Measurements from ENCODE around the gene TMEM94. TPM values are rescaled to one million over a fixed set of nuclear protein-coding genes. Genes with fewer than 3 reads are reported as not detected.

The TMEM94 gene
- total and polyA plus RNA-seq, 2 of the 4 experiments (the other 2 are of a cell fraction): 8.4 to 64.7 TPM

GRCh38 chr17:75514299-75514918 lies 58.0 kb downstream of the TMEM94 start:
- Histone ChIP-seq H4K5ac (ENCODE audit: low read depth, low read length) (no peak overlapping the region), H3K4me1 (ENCODE audit: control insufficient read depth, insufficient read depth, low read length) (peaks cover 10% of the 10 kb centered on the region; the same call in 1 of the 2 replicates), H3K56ac (ENCODE audit: extremely low read depth, insufficient read depth, low read length) (peak overlapping the region; percentile 33; the same call in 1 of the 2 replicates), H3K9me1 (ENCODE audit: insufficient read depth, low read length) (peaks cover 13% of the 10 kb centered on the region; the same call in 1 of the 2 replicates), H2BK15ac (ENCODE audit: low read depth, low read length) (no peak overlapping the region; the same call in 2 of the 3 replicates), H3K36me3 (ENCODE audit: control insufficient read depth, insufficient read depth, low read length) (peaks cover 11% of the 10 kb centered on the region; the same call in 1 of the 2 replicates), H3K4ac (ENCODE audit: low read depth, low read length) (peak overlapping the region; percentile 71), H3K4me3 (ENCODE audit: insufficient read depth, low read depth, low read length) (peak overlapping the region; percentile 82), H3K27me3 (ENCODE audit: control insufficient read depth, insufficient read depth, low read length) (no peaks in the 10 kb centered on the region), H2AFZ (replicated peaks; ENCODE audit: low read length, poor library complexity) (peak overlapping the region; percentile 98), H3K18ac (ENCODE audit: low read depth, low read length) (no peak overlapping the region), H2BK120ac (ENCODE audit: low read depth, low read length) (no peak overlapping the region), H2BK20ac (ENCODE audit: low read depth, low read length) (no peak overlapping the region), H2BK5ac (ENCODE audit: low read depth, low read length, poor library complexity, severe bottlenecking) (peak overlapping the region; percentile 65), H4K20me1 (ENCODE audit: insufficient read depth, low read length) (peaks cover 30% of the 10 kb centered on the region), H2AK5ac (ENCODE audit: low read depth, low read length) (peak overlapping the region; percentile 70), H3K14ac (replicated peaks; ENCODE audit: low read depth, low read length) (peak overlapping the region; percentile 67), H3K27ac (ENCODE audit: insufficient read depth, low read length) (peak overlapping the region; percentile 51; the same call in 1 of the 2 replicates), H3K23ac (ENCODE audit: low read depth, low read length) (peak overlapping the region; percentile 82), H3K9ac (ENCODE audit: low read depth, low read length) (peak overlapping the region; percentile 46), H3K79me1 (ENCODE audit: low read depth in 1 of 2, low read length in 2 of 2) (peaks cover 35 to 68% of the 10 kb centered on the region in 2 experiments), H2AK9ac (replicated peaks; ENCODE audit: low read depth, low read length, poor library complexity) (peak overlapping the region; percentile 96), H4K91ac (ENCODE audit: insufficient read depth, low read depth, low read length) (no peak overlapping the region), H3K4me2 (ENCODE audit: low read depth, low read length) (peak overlapping the region; percentile 77), H3K9me3 (ENCODE audit: control insufficient read depth, insufficient read depth, low read length) (no peaks in the 10 kb centered on the region), H4K8ac (ENCODE audit: low read depth in 2 of 2, low read length in 2 of 2) (peak overlapping the region in 1 of 2 experiments; percentile 67; a peak in 1 of 4 replicates)
- POLR2A ChIA-PET (ENCODE audit: unreplicated experiment): no interaction called here
- in situ Hi-C loops (cut with MboI; ENCODE audit: low sequenced_read_pairs): loop anchor here (5.0 kb wide), 1 partner anchor 87 kb away; no protein-coding TSS in a partner anchor
- intact Hi-C loops (cut with micrococcal nuclease): loop anchor here (10.0 kb wide), 1 partner anchor 240 kb away; the partner anchor contains the start of gene MIF4GD
- CTCF ChIA-PET: no interaction called here
- BruUV-seq (replicated peaks): no TSS peak
- no peak for DNase-seq
- WGBS, 2 experiments (ENCODE audit: extremely low coverage in 2 of 2, insufficient read length in 1 of 2): 0% methylated on average over 1 of the region's 15 CpGs; no CpG with 5 or more reads in 1 of the 2 experiments
- dilution Hi-C loops (cut with HindIII; ENCODE audit: low sequenced_read_pairs, unreplicated experiment): no loop called here
- no peak for ATAC-seq (ENCODE audit: low read depth)
- TF ChIP-seq POLR2A (IDR thresholded peaks at IDR 0.05; ENCODE audit: low read depth, low read length): no peak
- TF ChIP-seq RCOR1 (IDR thresholded peaks at IDR 0.05; ENCODE audit: insufficient replicate concordance, low read length): no peak
- TF ChIP-seq USF2 (IDR thresholded peaks at IDR 0.05; ENCODE audit: low read depth, low read length): no peak
- no peak for TF ChIP-seq NFE2L2 (IDR thresholded peaks at IDR 0.05; ENCODE audit: low read depth, low read length)
- TF ChIP-seq BHLHE40 (IDR thresholded peaks at IDR 0.05; ENCODE audit: low read depth, low read length): no peak
- no peak for TF ChIP-seq MAZ (IDR thresholded peaks at IDR 0.05; ENCODE audit: borderline replicate concordance, low read depth, low read length)
- TF ChIP-seq RAD21 (IDR thresholded peaks at IDR 0.05; ENCODE audit: low read length): no peak
- TF ChIP-seq RFX5 (IDR thresholded peaks at IDR 0.05; ENCODE audit: low read depth, low read length): no peak
- TF ChIP-seq CEBPB (IDR thresholded peaks at IDR 0.05; ENCODE audit: low read depth, low read length): no peak
- TF ChIP-seq CTCF (conservative IDR thresholded peaks at IDR 0.05; ENCODE audit: low read depth, low read length): no peak
- no peak for TF ChIP-seq MAFK (IDR thresholded peaks at IDR 0.05; ENCODE audit: low read depth, low read length)
- no peak for TF ChIP-seq FOS (IDR thresholded peaks at IDR 0.05; ENCODE audit: low read depth, low read length)
- TF ChIP-seq MXI1 (IDR thresholded peaks at IDR 0.05; ENCODE audit: borderline replicate concordance, low read depth, low read length): no peak
- no peak for TF ChIP-seq SMC3 (IDR thresholded peaks at IDR 0.05; ENCODE audit: low read depth, low read length)
- no peak for TF ChIP-seq CHD1 (IDR thresholded peaks at IDR 0.05; ENCODE audit: low read depth, low read length)

Measured in IMR-90 (cell line).